ENCODE data around the gene ABR. TPM values are rescaled to one million over a fixed set of nuclear protein-coding genes. Genes with fewer than 3 reads are reported as not detected.
"Not testable (repeated sequence)": the region's sequence is repeated elsewhere in the genome, so short reads cannot be mapped to it uniquely, and the experiment has no call there.

ABR gene
- total and polyA plus RNA-seq, 2 donors from 2014 or later, result 18.7 to 116 TPM

- Histone ChIP-seq H3K27me3 (ENCODE audit: control insufficient read depth, insufficient read depth, low read length) (no peaks in the 10 kb centered on the region), H3K4me3 (ENCODE audit: low read length in 3 of 3) (no peak overlapping the region), H3K9me3 (ENCODE audit: control insufficient read depth in 2 of 3, insufficient read depth in 1 of 3, low read length in 3 of 3) (no peaks in the 10 kb centered on the region), H3K36me3 (ENCODE audit: control insufficient read depth in 2 of 3, insufficient read depth in 3 of 3, low read length in 3 of 3) (no peaks in the 10 kb centered on the region), H3K9ac (ENCODE audit: low read length in 3 of 3) (no peak overlapping the region), H3K27ac (ENCODE audit: low read depth in 2 of 2, low read length in 2 of 2) (no peak overlapping the region), H3K4me1 (ENCODE audit: control insufficient read depth in 2 of 3, insufficient read depth in 2 of 3, low read depth in 1 of 3, low read length in 3 of 3) (peaks cover 0 to 7% (median 0%) of the 10 kb centered on the region in 3 donors)
- TF ChIP-seq CTCF (IDR thresholded peaks at IDR 0.05; ENCODE audit: borderline replicate concordance, extremely low read depth, insufficient read depth), result no peak
- FAIRE-seq (no peak), DNase-seq (no peak)
- intact Hi-C loops (cut with DNase I), result no loop called here
These were observed 75.6 kb downstream of the ABR start for GRCh38 chr17:1104222-1104621.

GRCh38 chr17:1100382-1100781 lies 79.4 kb downstream of the ABR start:
- FAIRE-seq (no peak), DNase-seq (no peak)
- H3K27ac ChIP-seq (ENCODE audit: low read depth in 2 of 2, low read length in 2 of 2), result no peak overlapping the region
- no peaks in the 10 kb centered on the region for H3K36me3 ChIP-seq (ENCODE audit: control insufficient read depth in 2 of 3, insufficient read depth in 3 of 3, low read length in 3 of 3)
- no peak for TF ChIP-seq CTCF (IDR thresholded peaks at IDR 0.05; ENCODE audit: borderline replicate concordance, extremely low read depth, insufficient read depth)
- no peak overlapping the region for H3K9ac ChIP-seq (ENCODE audit: low read length in 3 of 3)
- H3K9me3 ChIP-seq (ENCODE audit: control insufficient read depth in 2 of 3, insufficient read depth in 1 of 3, low read length in 3 of 3), result no peaks in the 10 kb centered on the region
- H3K4me1 ChIP-seq (ENCODE audit: control insufficient read depth in 2 of 3, insufficient read depth in 2 of 3, low read depth in 1 of 3, low read length in 3 of 3), result no peaks in the 10 kb centered on the region
- H3K4me3 ChIP-seq (ENCODE audit: low read length in 3 of 3), result no peak overlapping the region
- intact Hi-C loops (cut with DNase I), result no loop called here
- H3K27me3 ChIP-seq (ENCODE audit: control insufficient read depth, insufficient read depth, low read length), result no peaks in the 10 kb centered on the region

GRCh38 chr17:1099242-1099641 lies 80.5 kb downstream of the ABR start:
- Histone ChIP-seq H3K27ac (ENCODE audit: low read depth in 2 of 2, low read length in 2 of 2) (no peak overlapping the region), H3K4me3 (ENCODE audit: low read length in 3 of 3) (no peak overlapping the region), H3K9me3 (ENCODE audit: control insufficient read depth in 2 of 3, insufficient read depth in 1 of 3, low read length in 3 of 3) (no peaks in the 10 kb centered on the region), H3K4me1 (ENCODE audit: control insufficient read depth in 2 of 3, insufficient read depth in 2 of 3, low read depth in 1 of 3, low read length in 3 of 3) (no peaks in the 10 kb centered on the region), H3K27me3 (ENCODE audit: control insufficient read depth, insufficient read depth, low read length) (no peaks in the 10 kb centered on the region), H3K9ac (ENCODE audit: low read length in 3 of 3) (no peak overlapping the region), H3K36me3 (ENCODE audit: control insufficient read depth in 2 of 3, insufficient read depth in 3 of 3, low read length in 3 of 3) (no peaks in the 10 kb centered on the region)
- no peak for DNase-seq
- FAIRE-seq, result no peak
- intact Hi-C loops (cut with DNase I), result no loop called here
- no peak for TF ChIP-seq CTCF (IDR thresholded peaks at IDR 0.05; ENCODE audit: borderline replicate concordance, extremely low read depth, insufficient read depth)

GRCh38 chr17:1097972-1098744 lies 81.6 kb downstream of the ABR start:
- H3K4me1 ChIP-seq (ENCODE audit: control insufficient read depth in 2 of 3, insufficient read depth in 2 of 3, low read depth in 1 of 3, low read length in 3 of 3); H3K9me3 ChIP-seq (ENCODE audit: control insufficient read depth in 2 of 3, insufficient read depth in 1 of 3, low read length in 3 of 3); intact Hi-C loops (cut with DNase I); H3K27me3 ChIP-seq (ENCODE audit: control insufficient read depth, insufficient read depth, low read length); FAIRE-seq; DNase-seq; H3K9ac ChIP-seq (ENCODE audit: low read length in 3 of 3); H3K4me3 ChIP-seq (ENCODE audit: low read length in 3 of 3); H3K36me3 ChIP-seq (ENCODE audit: control insufficient read depth in 2 of 3, insufficient read depth in 3 of 3, low read length in 3 of 3); H3K27ac ChIP-seq (ENCODE audit: low read depth in 2 of 2, low read length in 2 of 2): not testable (repeated sequence)
